ENCODE data around the gene CENPH.

Gene CENPH

DNA sequence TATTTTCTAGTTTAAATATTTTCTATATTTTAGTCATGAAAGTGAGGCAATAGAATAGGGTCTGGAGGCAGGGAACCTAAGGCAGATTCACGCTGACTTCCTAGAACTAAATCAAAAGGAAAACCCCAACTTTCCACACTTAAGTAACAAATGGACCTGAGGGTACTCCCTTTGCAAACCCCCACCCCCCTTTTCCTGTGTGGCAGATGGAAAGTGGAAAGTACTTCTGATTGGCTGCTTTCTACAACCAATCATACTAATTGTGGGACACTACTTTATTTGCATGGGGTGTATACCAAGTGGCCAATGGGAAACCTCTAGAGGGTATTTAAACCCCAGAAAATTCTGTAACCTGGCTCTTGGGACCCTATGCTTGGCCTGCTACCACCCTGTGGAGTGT lies 4.8 kb upstream of the CENPH start:
- TF ChIP-seq, protein P1, sequence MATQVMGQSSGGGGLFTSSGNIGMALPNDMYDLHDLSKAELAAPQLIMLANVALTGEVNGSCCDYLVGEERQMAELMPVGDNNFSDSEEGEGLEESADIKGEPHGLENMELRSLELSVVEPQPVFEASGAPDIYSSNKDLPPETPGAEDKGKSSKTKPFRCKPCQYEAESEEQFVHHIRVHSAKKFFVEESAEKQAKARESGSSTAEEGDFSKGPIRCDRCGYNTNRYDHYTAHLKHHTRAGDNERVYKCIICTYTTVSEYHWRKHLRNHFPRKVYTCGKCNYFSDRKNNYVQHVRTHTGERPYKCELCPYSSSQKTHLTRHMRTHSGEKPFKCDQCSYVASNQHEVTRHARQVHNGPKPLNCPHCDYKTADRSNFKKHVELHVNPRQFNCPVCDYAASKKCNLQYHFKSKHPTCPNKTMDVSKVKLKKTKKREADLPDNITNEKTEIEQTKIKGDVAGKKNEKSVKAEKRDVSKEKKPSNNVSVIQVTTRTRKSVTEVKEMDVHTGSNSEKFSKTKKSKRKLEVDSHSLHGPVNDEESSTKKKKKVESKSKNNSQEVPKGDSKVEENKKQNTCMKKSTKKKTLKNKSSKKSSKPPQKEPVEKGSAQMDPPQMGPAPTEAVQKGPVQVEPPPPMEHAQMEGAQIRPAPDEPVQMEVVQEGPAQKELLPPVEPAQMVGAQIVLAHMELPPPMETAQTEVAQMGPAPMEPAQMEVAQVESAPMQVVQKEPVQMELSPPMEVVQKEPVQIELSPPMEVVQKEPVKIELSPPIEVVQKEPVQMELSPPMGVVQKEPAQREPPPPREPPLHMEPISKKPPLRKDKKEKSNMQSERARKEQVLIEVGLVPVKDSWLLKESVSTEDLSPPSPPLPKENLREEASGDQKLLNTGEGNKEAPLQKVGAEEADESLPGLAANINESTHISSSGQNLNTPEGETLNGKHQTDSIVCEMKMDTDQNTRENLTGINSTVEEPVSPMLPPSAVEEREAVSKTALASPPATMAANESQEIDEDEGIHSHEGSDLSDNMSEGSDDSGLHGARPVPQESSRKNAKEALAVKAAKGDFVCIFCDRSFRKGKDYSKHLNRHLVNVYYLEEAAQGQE (IDR thresholded peaks at IDR 0.05; ENCODE audit: insufficient read depth in 1 of 2, low read depth in 2 of 2, low read length in 2 of 2), result no peak
- TF ChIP-seq FOXP2 (optimal IDR thresholded peaks at IDR 0.05; ENCODE audit: borderline replicate concordance, extremely low read depth, extremely low read length, insufficient read depth), result no peak
- no peak for TF ChIP-seq POLR2AphosphoS5 (IDR thresholded peaks at IDR 0.05; ENCODE audit: low read depth, low read length)
- no peak for TF ChIP-seq TAF1 (IDR thresholded peaks at IDR 0.05; ENCODE audit: borderline replicate concordance, insufficient read depth, low read length)
- TF ChIP-seq SIN3A (IDR thresholded peaks at IDR 0.05; ENCODE audit: borderline replicate concordance, insufficient read depth, low read length), result no peak

- TF ChIP-seq FOXP2 (optimal IDR thresholded peaks at IDR 0.05; ENCODE audit: borderline replicate concordance, extremely low read depth, extremely low read length, insufficient read depth) (no peak), SIN3A (IDR thresholded peaks at IDR 0.05; ENCODE audit: borderline replicate concordance, insufficient read depth, low read length) (no peak), POLR2AphosphoS5 (IDR thresholded peaks at IDR 0.05; ENCODE audit: low read depth, low read length) (no peak), TAF1 (IDR thresholded peaks at IDR 0.05; ENCODE audit: borderline replicate concordance, insufficient read depth, low read length) (no peak)
- TF ChIP-seq, protein P1 (IDR thresholded peaks at IDR 0.05; ENCODE audit: insufficient read depth in 1 of 2, low read depth in 2 of 2, low read length in 2 of 2), result no peak
These were observed 2.0 kb upstream of the CENPH start for GRCh38 chr5:69187342-69187741.

- TF ChIP-seq TAF1 (IDR thresholded peaks at IDR 0.05; ENCODE audit: borderline replicate concordance, insufficient read depth, low read length), result no peak
- no peak for TF ChIP-seq POLR2AphosphoS5 (IDR thresholded peaks at IDR 0.05; ENCODE audit: low read depth, low read length)
- no peak for TF ChIP-seq FOXP2 (optimal IDR thresholded peaks at IDR 0.05; ENCODE audit: borderline replicate concordance, extremely low read depth, extremely low read length, insufficient read depth)
- TF ChIP-seq SIN3A (IDR thresholded peaks at IDR 0.05; ENCODE audit: borderline replicate concordance, insufficient read depth, low read length), result no peak
- TF ChIP-seq, protein P1 (IDR thresholded peaks at IDR 0.05; ENCODE audit: insufficient read depth in 1 of 2, low read depth in 2 of 2, low read length in 2 of 2), result no peak
These were observed 597 bp upstream of the CENPH start for GRCh38 chr5:69188811-69189161.

GRCh38 chr5:69202497-69202896 lies 13.1 kb downstream of the CENPH start:
- no peak for TF ChIP-seq SIN3A (IDR thresholded peaks at IDR 0.05; ENCODE audit: borderline replicate concordance, insufficient read depth, low read length)
- TF ChIP-seq TAF1 (IDR thresholded peaks at IDR 0.05; ENCODE audit: borderline replicate concordance, insufficient read depth, low read length), result no peak
- no peak for TF ChIP-seq FOXP2 (optimal IDR thresholded peaks at IDR 0.05; ENCODE audit: borderline replicate concordance, extremely low read depth, extremely low read length, insufficient read depth)
- TF ChIP-seq, protein P1 (IDR thresholded peaks at IDR 0.05; ENCODE audit: insufficient read depth in 1 of 2, low read depth in 2 of 2, low read length in 2 of 2), result no peak
- no peak for TF ChIP-seq POLR2AphosphoS5 (IDR thresholded peaks at IDR 0.05; ENCODE audit: low read depth, low read length)

Measured in PFSK-1 (cell line).